Panc1 (cell line): ENCODE results near the gene CNMD. TPM values are rescaled to one million over a fixed set of nuclear protein-coding genes. Genes with fewer than 3 reads are reported as not detected.

Experiments used
- ATAC-seq: fragments of 200-7000 bp; cut with Tn5 transposase; 2 replicates; pipeline ENCODE4 v1.9.1; 2020; ENCODE audit warnings: mild to moderate bottlenecking, moderate library complexity
- BruUV-seq: library from RNA; stranded (reverse); fragments of 400-500 nt; replicated peaks from 2 replicates; lab custom pipeline; 2021; lab: Mats Ljungman, UMichigan
- CTCF ChIA-PET: fragments of 300-600 bp; sonication (Branson Sonifier 250); formaldehyde crosslinking; loops from one replicate; lab custom pipeline; 2022; ENCODE audit warnings: antibody characterized with exemption; lab: Charles Lee
- POLR2A ChIA-PET: fragments of 300-600 bp; sonication (Branson Sonifier 250); formaldehyde crosslinking; loops from one replicate; lab custom pipeline; 2022; ENCODE audit warnings: antibody characterized with exemption; lab: Charles Lee
- DNase-seq: peaks from one replicate; pipeline ENCODE4 v3.0.0-alpha.2; 2010; ENCODE audit warnings: low read depth, low spot score
- H3K27ac ChIP-seq: 2 replicates; pipeline ENCODE4 v1.5.1; 2011; ENCODE audit warnings: mild to moderate bottlenecking, low read length, inconsistent platforms
- H3K27me3 ChIP-seq: fragments of 200-500 bp; sonication (Bioruptor generic); 2 replicates; pipeline ENCODE4 v1.6.0; 2014; ENCODE audit warnings: low read length, inconsistent platforms; ENCODE audit not compliant: control insufficient read depth, insufficient read depth
- H3K36me3 ChIP-seq: fragments of 200-500 bp; sonication (Bioruptor generic); 2 replicates; pipeline ENCODE4 v1.5.1; 2014; ENCODE audit warnings: inconsistent platforms, mild to moderate bottlenecking, low read length, moderate library complexity; ENCODE audit not compliant: control insufficient read depth, insufficient read depth
- H3K4me1 ChIP-seq: 2 replicates; pipeline ENCODE4 v1.5.1; 2011; ENCODE audit warnings: inconsistent platforms, mild to moderate bottlenecking, low read length, moderate library complexity; ENCODE audit not compliant: control insufficient read depth, insufficient read depth
- H3K4me3 ChIP-seq, 2 experiments: 2 replicates each; pipeline ENCODE4 v1.5.1; 2011 to 2012; ENCODE audit warnings: low read depth in 2 of 2, low read length in 2 of 2, mild to moderate bottlenecking in 2 of 2, inconsistent platforms in 1 of 2, moderate library complexity in 1 of 2
- H3K9me3 ChIP-seq: fragments of 200-500 bp; sonication (Bioruptor generic); 2 replicates; pipeline ENCODE4 v1.5.1; 2014; ENCODE audit warnings: low read depth, mild to moderate bottlenecking, inconsistent platforms, low read length, moderate library complexity; ENCODE audit not compliant: control insufficient read depth, insufficient read depth
- CTCF ChIP-seq: fragments of 450-650 bp; IDR thresholded peaks from 2 replicates; pipeline ENCODE4 v1.5.1; 2017; ENCODE audit warnings: mild to moderate bottlenecking
- POLR2AphosphoS5 ChIP-seq: IDR thresholded peaks from 2 replicates; pipeline ENCODE4 v1.6.1; 2012; ENCODE audit warnings: mild to moderate bottlenecking, low read depth, low read length, moderate library complexity
- REST ChIP-seq, 2 experiments: IDR thresholded peaks; 2 replicates each; pipeline ENCODE4 v1.6.1; 2011 to 2012; ENCODE audit warnings: low read depth in 2 of 2, control low read depth in 1 of 2, low read length in 1 of 2, mild to moderate bottlenecking in 1 of 2, moderate library complexity in 1 of 2; ENCODE audit not compliant: insufficient read depth in 1 of 2
- SIN3A ChIP-seq: IDR thresholded peaks from 2 replicates; pipeline ENCODE4 v1.6.1; 2012; ENCODE audit warnings: low read depth, mild to moderate bottlenecking, low read length, moderate library complexity, borderline replicate concordance; ENCODE audit not compliant: insufficient read depth
- TCF7L2 ChIP-seq: IDR thresholded peaks from 2 replicates; pipeline ENCODE4 v1.6.1; 2011; ENCODE audit warnings: mild to moderate bottlenecking, low read depth, low read length, inconsistent platforms
- in situ Hi-C: cut with HindIII; loops from 2 replicates; pipeline ENCODE4 v1.10.0; 2016; ENCODE audit warnings: low sequenced_read_pairs, low pct_unique_long_range_greater_than_20kb
- intact Hi-C: fragments of 100-400 bp; cut with micrococcal nuclease; formaldehyde crosslinking; loops from one replicate; pipeline ENCODE4 v1.10.0; 2022; ENCODE audit not compliant: unreplicated experiment
- total RNA-seq: library from RNA; stranded (reverse); gene quantifications from one replicate; pipeline ENCODE4 v1.2.1, GENCODE V29; 2021; ENCODE audit not compliant: unreplicated experiment

Gene CNMD
- total RNA-seq, 1 experiment from 2014 or later, result not detected

- no peaks in the 10 kb centered on the region; the same call in 1 of the 2 replicates for H3K27me3 ChIP-seq
- in situ Hi-C loops (no loop called here), intact Hi-C loops (no loop called here)
- H3K4me3 ChIP-seq, result no peak overlapping the region
- H3K27ac ChIP-seq, result no peak overlapping the region
- H3K36me3 ChIP-seq, result no peaks in the 10 kb centered on the region
- H3K9me3 ChIP-seq, result no peaks in the 10 kb centered on the region
- CTCF ChIA-PET, result no interaction called here
- DNase-seq, result no peak
- POLR2A ChIA-PET, result no interaction called here
- ATAC-seq, result no peak
- no peaks in the 10 kb centered on the region for H3K4me1 ChIP-seq
- no peak for TF ChIP-seq CTCF
- TF ChIP-seq POLR2AphosphoS5, result no peak
- no peak for TF ChIP-seq SIN3A
- no peak for TF ChIP-seq TCF7L2
- TF ChIP-seq REST (IDR thresholded peaks at IDR 0.05; ENCODE audit: insufficient read depth in 1 of 2, low read depth in 2 of 2, low read length in 1 of 2), result no peak
- BruUV-seq, result no TSS peak
Measured at GRCh38 chr13:52734075-52734623, 5.5 kb downstream of the CNMD start.

- Histone ChIP-seq H3K27ac (no peak overlapping the region), H3K4me3 (no peak overlapping the region), H3K36me3 (no peaks in the 10 kb centered on the region), H3K9me3 (no peaks in the 10 kb centered on the region), H3K27me3 (peaks cover 2% of the 10 kb centered on the region; the same call in 1 of the 2 replicates), H3K4me1 (no peaks in the 10 kb centered on the region)
- POLR2A ChIA-PET, result no interaction called here
- in situ Hi-C loops, result no loop called here
- CTCF ChIA-PET, result interaction anchor here (0.5 kb wide), 1 partner anchor 24 kb away, joined by 4 read pairs; no protein-coding TSS in a partner anchor
- DNase-seq (no peak), ATAC-seq (no peak)
- no TSS peak for BruUV-seq
- intact Hi-C loops, result no loop called here
- TF ChIP-seq REST (IDR thresholded peaks at IDR 0.05; ENCODE audit: insufficient read depth in 1 of 2, low read depth in 2 of 2, low read length in 1 of 2), result no peak
- no peak for TF ChIP-seq POLR2AphosphoS5
- TF ChIP-seq CTCF, result no peak
- TF ChIP-seq SIN3A, result no peak
- no peak for TF ChIP-seq TCF7L2
Measured at GRCh38 chr13:52726258-52726657, 13.4 kb downstream of the CNMD start.
